ENCODE results near the gene SAXO2.
"Not testable (repeated sequence)": the region's sequence is repeated elsewhere in the genome, so short reads cannot be mapped to it uniquely, and the experiment has no call there.

The SAXO2 gene

DNA sequence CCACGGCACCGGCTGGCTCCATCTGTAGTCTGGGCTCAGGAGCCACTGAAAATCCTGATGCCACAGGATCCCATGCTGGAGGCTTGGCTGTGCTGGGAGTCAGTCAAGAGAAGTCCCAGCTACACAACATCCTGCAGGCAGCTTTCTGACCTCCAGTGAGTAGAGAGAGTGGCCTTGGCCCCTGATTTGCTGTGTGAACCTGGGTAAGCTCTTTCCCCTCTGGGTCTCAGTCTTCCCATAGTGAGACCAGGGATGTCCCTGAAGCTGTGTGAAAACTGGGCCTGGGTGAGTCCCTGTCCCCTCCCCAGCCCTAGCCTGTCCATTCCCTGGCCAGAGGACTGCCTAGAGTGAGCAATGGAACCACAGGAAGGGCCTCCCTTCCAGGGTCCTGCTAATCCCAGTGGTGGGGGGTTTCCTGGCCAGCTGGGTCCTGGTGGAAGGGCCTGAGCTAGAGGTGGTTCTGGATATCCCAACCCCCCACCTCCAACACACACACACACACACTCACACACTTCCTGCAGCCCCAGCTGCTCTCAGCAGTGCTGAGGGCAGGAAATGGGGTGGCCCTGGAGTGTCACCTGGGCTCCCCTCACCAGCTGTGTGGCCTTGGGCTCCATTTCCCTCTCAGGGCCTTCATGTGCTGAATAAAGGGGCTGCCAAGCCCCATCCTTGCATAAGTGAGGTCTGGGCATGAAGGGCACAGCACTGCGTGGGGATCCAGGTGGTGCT lies 69.1 kb downstream of the SAXO2 start:
- H3K36me3 ChIP-seq (ENCODE audit: insufficient read depth, low read length); H3K9me3 ChIP-seq (ENCODE audit: control insufficient read depth, insufficient read depth, low read length); H3K9ac ChIP-seq (ENCODE audit: low read depth, low read length); H3K4me1 ChIP-seq (ENCODE audit: insufficient read depth, low read length): not testable (repeated sequence)

DNA sequence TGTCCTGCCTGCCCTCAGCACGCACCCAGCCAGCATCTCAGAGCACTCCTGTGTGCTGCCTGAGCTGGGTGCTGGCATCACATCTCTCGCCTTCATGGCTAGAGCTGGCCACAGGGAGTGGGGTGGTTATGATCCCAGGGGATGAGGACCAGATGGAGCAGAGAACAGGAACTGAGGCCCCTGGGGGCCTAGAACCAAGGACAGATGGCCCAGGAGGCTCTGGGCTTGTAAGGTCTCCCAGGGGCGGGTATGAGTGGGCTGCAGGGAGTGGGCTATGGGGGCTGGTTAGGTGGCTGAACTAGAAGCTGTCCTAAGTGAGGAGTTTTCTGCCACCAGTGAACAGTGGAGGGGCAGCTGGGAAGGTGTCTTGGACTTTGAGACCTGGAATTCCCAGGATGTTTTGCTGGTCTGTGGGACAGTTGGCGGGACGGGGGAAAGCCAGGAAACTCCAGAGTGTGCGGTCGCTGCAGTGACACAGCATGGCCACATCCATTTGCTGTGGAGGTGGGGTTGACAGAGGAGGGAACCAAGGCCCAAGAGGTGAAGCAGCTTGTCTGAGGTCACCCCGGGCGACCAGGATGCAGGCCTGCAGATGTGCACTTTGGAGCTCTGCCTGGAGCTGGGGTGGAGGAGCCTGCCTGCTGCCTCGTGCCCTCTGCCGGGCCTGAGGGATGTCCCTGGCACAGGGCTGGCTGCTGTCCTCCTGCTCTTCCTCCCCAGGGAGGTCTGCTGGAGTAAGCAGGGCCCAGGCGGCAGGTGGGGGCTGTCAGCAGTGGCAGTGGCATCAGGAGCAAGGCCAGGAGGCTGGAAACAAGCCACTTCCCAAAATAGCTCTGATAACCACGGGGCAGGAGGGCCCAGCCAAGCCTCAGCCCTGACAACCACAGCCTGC lies 70.3 kb downstream of the SAXO2 start:
- not testable (repeated sequence) for H3K36me3 ChIP-seq (ENCODE audit: insufficient read depth, low read length); H3K9me3 ChIP-seq (ENCODE audit: control insufficient read depth, insufficient read depth, low read length); H3K4me1 ChIP-seq (ENCODE audit: insufficient read depth, low read length); H3K9ac ChIP-seq (ENCODE audit: low read depth, low read length)

DNA sequence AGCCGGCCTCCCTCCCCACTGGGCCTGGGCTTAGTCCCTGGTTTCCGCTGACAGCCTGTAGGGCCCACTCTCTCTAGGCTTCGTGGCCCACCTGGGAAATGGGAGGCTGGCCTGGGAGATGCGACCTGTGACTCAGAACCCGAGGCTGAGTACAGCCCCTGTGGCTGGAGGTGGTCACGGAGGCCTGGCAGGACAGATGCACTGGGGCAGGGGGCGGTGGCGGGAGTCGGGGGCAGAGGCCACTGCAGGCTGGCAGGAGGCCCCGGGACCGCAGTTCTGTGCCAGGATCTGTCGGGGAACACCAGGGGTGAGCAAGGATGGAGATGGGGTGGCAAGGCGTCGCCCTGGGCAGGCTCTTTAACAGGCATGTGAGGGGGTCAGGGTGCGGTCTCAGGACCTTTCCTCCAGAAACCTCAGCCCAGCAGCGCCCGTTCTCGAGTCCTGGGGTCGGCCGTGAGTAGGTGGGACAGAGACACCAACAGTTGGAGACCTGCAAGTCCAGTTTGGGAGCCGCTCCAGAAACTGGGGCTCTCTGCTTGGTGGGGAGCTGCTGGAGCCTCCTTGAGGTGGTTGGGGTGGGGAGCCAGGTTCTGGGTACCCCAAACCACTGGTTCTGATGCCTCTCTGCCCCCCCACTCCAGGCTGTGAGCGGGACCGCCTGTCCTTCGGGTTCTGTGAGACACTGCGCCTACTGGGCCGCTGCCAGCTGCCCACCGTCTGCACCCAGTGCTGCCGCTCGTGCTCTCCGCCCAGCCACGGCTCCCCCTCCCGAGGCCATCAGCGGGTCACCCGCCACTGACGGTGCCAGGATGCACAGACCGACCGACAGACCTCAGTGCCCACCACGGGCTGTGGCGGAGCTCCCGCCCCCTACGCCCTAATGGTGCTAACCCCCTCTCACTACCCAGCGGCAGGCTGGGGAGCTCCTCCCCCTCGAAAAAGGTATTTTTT lies 71.3 kb downstream of the SAXO2 start:
- H3K4me1 ChIP-seq (ENCODE audit: insufficient read depth, low read length); H3K36me3 ChIP-seq (ENCODE audit: insufficient read depth, low read length); H3K9me3 ChIP-seq (ENCODE audit: control insufficient read depth, insufficient read depth, low read length); H3K9ac ChIP-seq (ENCODE audit: low read depth, low read length): not testable (repeated sequence)

Data from ES-I3 (cell line).